Muscle of arm (tissue), 12 donors: ENCODE results near the gene PGGHG. TPM values are rescaled to one million over a fixed set of nuclear protein-coding genes. Genes with fewer than 3 reads are reported as not detected.
"Not testable (repeated sequence)": the region's sequence is repeated elsewhere in the genome, so short reads cannot be mapped to it uniquely, and the experiment has no call there.

Experiments
- DNase-seq: peaks from one replicate; pipeline ENCODE4 v3.0.0-alpha.2; 2013
- polyA plus RNA-seq, 12 donors: library from polyadenylated mRNA; unstranded; fragments of 120-200 nt; gene quantifications; one replicate each; pipeline ENCODE4 v1.2.1, GENCODE V29; 2013; ENCODE audit not compliant: insufficient read length in 12 of 12

PGGHG gene
- polyA plus RNA-seq, 12 donors = 5.6 to 14.9 (median 9.0) TPM; not detected in 1

- DNase-seq = no peak
Measured at GRCh38 chr11:296171-297050, 7.5 kb downstream of the PGGHG start.

- no peak for DNase-seq
Measured at GRCh38 chr11:297051-297585, 8.2 kb downstream of the PGGHG start.

GRCh38 chr11:297586-298405 is 8.9 kb downstream of the PGGHG start:
- DNase-seq = no peak

- no peak for DNase-seq
Measured at GRCh38 chr11:298406-299065, 9.6 kb downstream of the PGGHG start.

GRCh38 chr11:299081-299891 is 10.4 kb downstream of the PGGHG start, which contains the start of gene IFITM5:
Gene IFITM5, minus strand, starts transcription at chr11:299526. Its CDS starts 36 bp downstream, at chr11:299490.
- no peak for DNase-seq

- no peak for DNase-seq
Measured at GRCh38 chr11:299951-300735, 11.2 kb downstream of the PGGHG start.

GRCh38 chr11:303363-303762 is 14.4 kb downstream of the PGGHG start:
- DNase-seq = no peak

- no peak for DNase-seq
Measured at GRCh38 chr11:304061-304506, 15.2 kb downstream of the PGGHG start.

GRCh38 chr11:304915-305843 is 16.3 kb downstream of the PGGHG start:
- peak; percentile 87 for DNase-seq

- DNase-seq = no peak
Measured at GRCh38 chr11:305844-306211, 16.9 kb downstream of the PGGHG start.

GRCh38 chr11:306645-307371 is 17.9 kb downstream of the PGGHG start:
- no peak for DNase-seq

GRCh38 chr11:307766-308708 is 19.1 kb downstream of the PGGHG start, which contains the start of gene IFITM2:
Gene IFITM2, plus strand, starts transcription at chr11:307816. Its CDS starts 377 bp downstream, at chr11:308193.
- DNase-seq = peak; percentile 77

- DNase-seq = not testable (repeated sequence)
Measured at GRCh38 chr11:308740-309665, 20.1 kb downstream of the PGGHG start.

GRCh38 chr11:309979-310572 is 21.1 kb downstream of the PGGHG start:
- not testable (repeated sequence) for DNase-seq
